ENCODE results near the gene SLC2A5.

SLC2A5 gene

GRCh38 chr1:9088807-9089206 lies 19.4 kb upstream of the SLC2A5 start:
- DNase-seq, result no peak

- no peak for DNase-seq
These were observed 18.1 kb upstream of the SLC2A5 start for GRCh38 chr1:9087411-9088125.

GRCh38 chr1:9086796-9087195 lies 17.4 kb upstream of the SLC2A5 start:
- DNase-seq, result peak; percentile 42

GRCh38 chr1:9086045-9086444 lies 16.6 kb upstream of the SLC2A5 start:
- DNase-seq, result no peak

- DNase-seq, result no peak
These were observed 16.0 kb upstream of the SLC2A5 start for GRCh38 chr1:9085306-9085940.

- peak; percentile 13 for DNase-seq
These were observed 15.5 kb upstream of the SLC2A5 start for GRCh38 chr1:9084906-9085305.

- no peak for DNase-seq
These were observed 12.0 kb upstream of the SLC2A5 start for GRCh38 chr1:9081473-9081872.

- DNase-seq, result no peak
These were observed 11.4 kb upstream of the SLC2A5 start for GRCh38 chr1:9080705-9081291.

- DNase-seq, result no peak
These were observed 10.7 kb upstream of the SLC2A5 start for GRCh38 chr1:9079988-9080704.

- no peak for DNase-seq
These were observed 9.5 kb upstream of the SLC2A5 start for GRCh38 chr1:9078752-9079500.

GRCh38 chr1:9078015-9078751 lies 8.7 kb upstream of the SLC2A5 start:
- DNase-seq, result peak; percentile 78

GRCh38 chr1:9075022-9075421 lies 5.6 kb upstream of the SLC2A5 start:
- DNase-seq, result no peak

- no peak for DNase-seq
These were observed 3.7 kb upstream of the SLC2A5 start for GRCh38 chr1:9073143-9073542.

GRCh38 chr1:9071554-9072235 lies 2.3 kb upstream of the SLC2A5 start:
- DNase-seq, result no peak

GRCh38 chr1:9070486-9070885 lies 1.1 kb upstream of the SLC2A5 start:
- no peak for DNase-seq

GRCh38 chr1:9068981-9069325 lies 482 bp downstream of the SLC2A5 start:
- no peak for DNase-seq

GRCh38 chr1:9066945-9067807 lies 2.3 kb downstream of the SLC2A5 start:
- peak; percentile 91 for DNase-seq

- no peak for DNase-seq
These were observed 4.2 kb downstream of the SLC2A5 start for GRCh38 chr1:9065213-9065751.

GRCh38 chr1:9062846-9063245 lies 6.6 kb downstream of the SLC2A5 start:
- DNase-seq, result no peak

- peak; percentile 28 for DNase-seq
These were observed 7.4 kb downstream of the SLC2A5 start for GRCh38 chr1:9062021-9062471.
